Kidney epithelial cell (primary cell): ENCODE data around the gene SYNGR4. TPM values are rescaled to one million over a fixed set of nuclear protein-coding genes. Genes with fewer than 3 reads are reported as not detected.
"Not testable (repeated sequence)": the region's sequence is repeated elsewhere in the genome, so short reads cannot be mapped to it uniquely, and the experiment has no call there.

Source experiments
- DNase-seq: peaks from one replicate; pipeline ENCODE4 v3.0.0-alpha.2; 2010; ENCODE audit warnings: low read depth
- H3K27me3 ChIP-seq: 2 replicates; pipeline ENCODE4 v1.6.0; 2011; ENCODE audit warnings: low read length; ENCODE audit not compliant: control insufficient read depth, insufficient read depth
- H3K36me3 ChIP-seq: 2 replicates; pipeline ENCODE4 v1.5.1; 2011; ENCODE audit warnings: low read length; ENCODE audit not compliant: control insufficient read depth, insufficient read depth
- H3K4me3 ChIP-seq: 2 replicates; pipeline ENCODE4 v1.5.1; 2011; ENCODE audit warnings: low read depth, mild to moderate bottlenecking, control low read depth, low read length
- total RNA-seq: library from RNA; depleted of rRNA; stranded (reverse); fragments of >200 nt; gene quantifications from 2 replicates; pipeline ENCODE4 v1.2.3, GENCODE V29; 2015
- TF ChIP-seq, protein P1 (sequence below): IDR thresholded peaks from 2 replicates; pipeline ENCODE4 v1.5.1; 2011; ENCODE audit warnings: mild to moderate bottlenecking, moderate library complexity, low read length, control low read depth, inconsistent platforms; ENCODE audit not compliant: insufficient read depth, poor library complexity, severe bottlenecking

The SYNGR4 gene, protein sequence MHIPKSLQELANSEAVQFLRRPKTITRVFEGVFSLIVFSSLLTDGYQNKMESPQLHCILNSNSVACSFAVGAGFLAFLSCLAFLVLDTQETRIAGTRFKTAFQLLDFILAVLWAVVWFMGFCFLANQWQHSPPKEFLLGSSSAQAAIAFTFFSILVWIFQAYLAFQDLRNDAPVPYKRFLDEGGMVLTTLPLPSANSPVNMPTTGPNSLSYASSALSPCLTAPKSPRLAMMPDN
- 0.25 TPM in 1 of 2 replicates, not detected in the other for total RNA-seq

DNA sequence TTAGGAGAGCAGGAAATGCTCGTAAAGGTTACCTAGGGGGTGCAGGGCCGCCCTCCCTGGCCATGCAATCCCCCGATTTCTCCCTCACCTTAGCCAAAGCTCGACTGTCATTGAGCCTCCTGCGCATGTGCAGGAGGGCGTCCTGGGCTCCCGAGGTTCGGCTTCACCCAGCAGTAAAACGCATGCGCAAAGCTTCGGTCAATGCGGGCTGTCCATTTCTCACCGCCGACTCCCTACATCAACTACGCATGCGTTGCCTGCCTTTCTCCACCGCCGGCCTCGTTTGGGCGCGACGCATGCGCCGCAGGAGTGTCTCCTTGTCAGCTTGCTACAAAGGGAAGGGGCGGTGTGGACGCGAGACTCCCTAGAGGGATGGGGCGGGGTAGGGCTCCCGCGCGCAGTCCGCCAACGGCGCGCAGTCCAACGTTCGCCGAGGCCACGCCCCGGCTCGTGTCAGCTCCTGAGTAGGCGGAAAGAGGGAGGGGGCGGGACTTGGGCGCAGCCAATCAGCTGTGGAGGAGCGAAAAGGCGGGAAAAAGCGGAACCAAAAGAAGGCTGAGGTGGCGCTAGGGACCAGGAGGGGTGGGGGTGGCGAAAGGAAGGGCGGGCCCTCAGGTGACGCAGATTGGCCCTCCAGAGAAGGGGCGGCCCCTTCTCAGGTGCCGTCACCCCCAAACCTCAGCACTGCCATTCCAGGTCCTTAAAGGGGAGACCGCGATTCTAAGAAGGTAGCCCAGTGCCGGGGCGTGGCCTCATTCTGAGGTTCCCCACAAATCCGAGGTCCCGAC is at the start of gene SYNGR4, which contains the start of gene TMEM143:
Gene SYNGR4, plus strand, starts transcription at position 558 of the 788 bp plus-strand sequence. CDS start 1,476 bp downstream, outside the sequence.
Gene TMEM143, minus strand, starts transcription at position 131 of the 788 bp plus-strand sequence. Its CDS starts 20 bp downstream, at position 111.
- peak within 1 kb of the TSS; percentile 47 for H3K4me3 ChIP-seq
- TF ChIP-seq, protein P1, sequence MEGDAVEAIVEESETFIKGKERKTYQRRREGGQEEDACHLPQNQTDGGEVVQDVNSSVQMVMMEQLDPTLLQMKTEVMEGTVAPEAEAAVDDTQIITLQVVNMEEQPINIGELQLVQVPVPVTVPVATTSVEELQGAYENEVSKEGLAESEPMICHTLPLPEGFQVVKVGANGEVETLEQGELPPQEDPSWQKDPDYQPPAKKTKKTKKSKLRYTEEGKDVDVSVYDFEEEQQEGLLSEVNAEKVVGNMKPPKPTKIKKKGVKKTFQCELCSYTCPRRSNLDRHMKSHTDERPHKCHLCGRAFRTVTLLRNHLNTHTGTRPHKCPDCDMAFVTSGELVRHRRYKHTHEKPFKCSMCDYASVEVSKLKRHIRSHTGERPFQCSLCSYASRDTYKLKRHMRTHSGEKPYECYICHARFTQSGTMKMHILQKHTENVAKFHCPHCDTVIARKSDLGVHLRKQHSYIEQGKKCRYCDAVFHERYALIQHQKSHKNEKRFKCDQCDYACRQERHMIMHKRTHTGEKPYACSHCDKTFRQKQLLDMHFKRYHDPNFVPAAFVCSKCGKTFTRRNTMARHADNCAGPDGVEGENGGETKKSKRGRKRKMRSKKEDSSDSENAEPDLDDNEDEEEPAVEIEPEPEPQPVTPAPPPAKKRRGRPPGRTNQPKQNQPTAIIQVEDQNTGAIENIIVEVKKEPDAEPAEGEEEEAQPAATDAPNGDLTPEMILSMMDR = no peak
- no peaks in the 10 kb centered on the region for H3K27me3 ChIP-seq
- no peaks in the 10 kb centered on the region for H3K36me3 ChIP-seq
- DNase-seq = peak; percentile 97

DNA sequence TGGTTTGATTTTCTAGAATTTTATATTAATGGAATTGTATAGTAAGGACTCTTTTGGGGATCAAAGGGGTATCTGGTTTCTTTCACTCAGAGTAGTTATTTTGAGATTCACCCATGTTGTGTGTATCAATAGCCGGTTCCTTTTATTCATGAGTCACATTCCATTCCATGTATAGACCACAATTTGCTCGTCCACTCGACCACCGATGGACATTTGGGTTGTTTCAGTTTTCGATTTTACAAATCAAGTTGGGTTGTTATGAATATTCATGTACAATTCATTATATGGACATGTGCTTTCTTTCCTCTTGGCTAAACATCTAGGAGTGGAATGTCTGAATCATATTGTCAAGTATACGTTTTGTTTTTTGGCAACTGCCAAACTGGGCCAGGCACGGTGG is 48.5 kb upstream of the SYNGR4 start:
- Histone ChIP-seq H3K36me3 (no peaks in the 10 kb centered on the region), H3K4me3 (no peak overlapping the region), H3K27me3 (no peaks in the 10 kb centered on the region)
- TF ChIP-seq, protein P1 = no peak
- DNase-seq = no peak

DNA sequence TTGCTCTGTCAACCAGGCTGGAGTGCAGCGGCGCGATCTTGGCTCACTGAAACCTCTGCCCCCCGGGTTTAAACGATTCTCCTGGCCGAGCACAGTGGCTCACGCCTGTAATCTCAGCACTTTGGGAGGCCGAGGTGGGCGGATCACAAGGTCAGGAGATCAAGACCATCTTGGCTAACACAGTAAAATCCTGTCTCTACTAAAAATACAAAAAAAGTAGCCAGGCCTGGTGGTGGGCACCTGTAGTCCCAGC is 46.5 kb upstream of the SYNGR4 start:
- H3K36me3 ChIP-seq, H3K27me3 ChIP-seq, H3K4me3 ChIP-seq, DNase-seq: not testable (repeated sequence)

DNA sequence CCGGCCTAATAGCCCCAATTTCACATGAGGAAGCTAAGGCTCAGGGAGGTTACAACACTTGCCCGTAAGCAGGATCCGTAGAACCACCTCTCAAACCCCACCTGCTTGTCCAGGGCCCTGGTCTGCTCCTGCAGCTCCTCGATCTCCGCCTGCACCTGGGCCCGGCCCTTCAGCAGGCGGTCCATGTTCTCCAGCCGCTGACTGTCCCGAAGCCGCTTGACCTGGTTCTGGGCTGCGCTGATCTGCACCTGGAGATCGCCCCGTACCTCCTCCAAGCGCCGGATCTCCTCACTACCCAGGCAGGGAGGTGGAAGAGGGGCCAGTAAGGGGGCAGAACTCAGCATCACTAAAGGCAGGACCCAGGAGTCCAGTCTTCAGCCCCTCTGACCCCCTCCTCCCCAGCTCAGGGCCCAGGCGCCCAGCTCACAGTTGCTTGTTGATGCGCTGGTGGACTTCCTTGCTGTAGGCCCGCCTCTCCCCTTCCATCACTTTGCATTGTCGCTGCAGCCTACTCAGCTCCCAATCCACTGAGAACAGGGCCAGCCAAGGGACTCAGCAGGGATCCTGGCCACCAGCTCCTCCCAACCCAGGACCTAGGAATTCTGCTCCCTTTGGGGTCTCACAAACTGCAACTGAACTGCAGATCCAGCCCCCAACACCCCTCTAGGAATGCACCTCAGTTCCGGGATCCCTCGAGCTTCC is 45.7 kb upstream of the SYNGR4 start:
- H3K4me3 ChIP-seq = no peak overlapping the region
- no peaks in the 10 kb centered on the region for H3K27me3 ChIP-seq
- TF ChIP-seq, protein P1 = no peak
- no peak for DNase-seq
- no peaks in the 10 kb centered on the region for H3K36me3 ChIP-seq

DNA sequence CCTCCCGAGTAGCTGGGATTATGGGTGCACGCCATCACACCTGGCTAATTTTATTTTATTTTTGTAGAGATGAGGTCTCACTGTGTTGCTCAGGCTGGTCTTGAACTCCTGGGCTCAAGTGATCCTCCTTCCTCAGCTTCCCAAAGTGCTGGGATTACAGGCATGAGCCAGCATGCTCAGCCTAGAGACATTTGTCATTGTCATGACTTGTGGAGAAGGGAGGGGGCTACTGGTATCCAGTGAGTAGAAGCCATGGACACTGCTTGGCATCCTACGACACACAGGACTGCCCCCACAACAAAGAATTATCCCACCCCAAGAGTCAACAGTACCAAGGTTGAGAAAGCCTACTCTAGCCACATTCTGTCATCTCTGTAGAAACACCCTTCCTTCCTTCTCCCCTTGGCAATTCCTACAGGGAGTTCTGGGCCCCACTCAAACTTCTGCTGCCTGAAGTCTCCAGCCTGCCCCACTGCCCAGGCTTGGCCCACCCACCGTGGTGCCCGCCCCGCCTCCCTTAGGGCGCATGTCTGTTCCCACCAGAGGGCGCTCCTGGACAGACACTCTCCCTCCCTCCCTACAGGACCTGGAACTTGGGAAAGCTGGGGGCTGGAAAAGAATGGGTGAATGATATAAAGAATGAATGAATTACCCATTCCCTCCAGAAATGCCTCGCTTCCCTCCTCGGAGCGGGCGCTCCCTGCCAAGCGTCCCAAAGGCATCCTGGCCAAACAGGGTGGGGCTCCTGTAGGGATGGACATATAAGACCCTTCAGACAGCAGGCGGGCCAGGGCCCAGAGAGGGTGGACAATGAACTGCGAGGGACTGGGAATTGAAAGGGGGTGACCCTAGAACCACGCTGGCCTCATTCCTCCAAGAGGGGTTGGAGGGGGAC is 44.3 kb upstream of the SYNGR4 start:
- H3K4me3 ChIP-seq = no peak overlapping the region
- TF ChIP-seq, protein P1 = peak; percentile 83
- DNase-seq = no peak
- H3K27me3 ChIP-seq = no peaks in the 10 kb centered on the region
- H3K36me3 ChIP-seq = no peaks in the 10 kb centered on the region

DNA sequence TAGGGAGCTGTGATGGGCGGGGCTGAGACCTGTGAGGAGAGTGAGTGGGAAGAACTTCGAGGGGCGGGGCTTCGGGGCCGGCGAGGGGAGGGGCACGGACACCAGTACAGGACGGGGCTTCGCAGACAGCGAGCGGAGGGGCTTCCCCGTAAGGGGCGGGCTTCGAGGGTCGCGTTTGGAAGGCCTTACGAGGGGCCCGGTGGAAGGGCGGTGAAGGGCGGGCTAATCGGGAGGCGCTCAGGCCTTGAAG is 42.9 kb upstream of the SYNGR4 start:
- TF ChIP-seq, protein P1 = no peak
- H3K4me3 ChIP-seq = peak overlapping the region; percentile 50
- no peaks in the 10 kb centered on the region for H3K36me3 ChIP-seq
- H3K27me3 ChIP-seq = no peaks in the 10 kb centered on the region
- DNase-seq = peak; percentile 65
